Activated B cell treated with CpG ODN at 0.5 μM for 24 hours (primary cell): Measurements from ENCODE around the gene AGRN. TPM values are rescaled to one million over a fixed set of nuclear protein-coding genes. Genes with fewer than 3 reads are reported as not detected.
A peak's percentile ranks its signal among the peaks of the same experiment; 100 is the strongest.

ENCODE experiments used
- ATAC-seq: fragments of 200-7000 bp; cut with Tn5 transposase; one replicate; pipeline ENCODE4 v1.10.0; 2021; ENCODE audit warnings: low read depth, mild to moderate bottlenecking, moderate library complexity
- CTCF ChIA-PET: fragments of 350-600 bp; sonication (Branson Sonifier 250); formaldehyde crosslinking; loops from one replicate; lab custom pipeline; 2021; ENCODE audit warnings: antibody characterized with exemption; lab: Charles Lee
- POLR2A ChIA-PET: fragments of 350-600 bp; sonication (Branson Sonifier 250); formaldehyde crosslinking; loops from one replicate; lab custom pipeline; 2021; ENCODE audit warnings: antibody characterized with exemption; lab: Charles Lee
- DNase-seq: peaks from one replicate; pipeline ENCODE4 v3.0.0; 2022
- H3K27ac Mint-ChIP-seq: one replicate; pipeline ENCODE4 v1.8.0; 2020; ENCODE audit warnings: mixed read lengths
- H3K27me3 Mint-ChIP-seq: one replicate; pipeline ENCODE4 v1.8.0; 2021; ENCODE audit warnings: mixed read lengths
- H3K36me3 Mint-ChIP-seq: one replicate; pipeline ENCODE4 v1.8.0; 2021; ENCODE audit warnings: low read depth, mixed read lengths
- H3K4me1 Mint-ChIP-seq: one replicate; pipeline ENCODE4 v1.8.0; 2021; ENCODE audit warnings: mixed read lengths
- H3K4me3 Mint-ChIP-seq: one replicate; pipeline ENCODE4 v1.8.0; 2020; ENCODE audit warnings: mild to moderate bottlenecking, mixed read lengths
- H3K9me3 Mint-ChIP-seq: one replicate; pipeline ENCODE4 v1.8.0; 2020; ENCODE audit warnings: mixed read lengths
- CTCF ChIP-seq: fragments of 200-600 bp; IDR thresholded peaks from one replicate; pipeline ENCODE4 v1.8.0; 2022; ENCODE audit warnings: antibody characterized with exemption, mild to moderate bottlenecking
- intact Hi-C: fragments of 100-400 bp; cut with micrococcal nuclease; formaldehyde crosslinking; loops from one replicate; pipeline ENCODE4 v1.15.1; 2024
- total RNA-seq: library from RNA; stranded (reverse); gene quantifications from 2 replicates; pipeline ENCODE4 v1.2.3, GENCODE V29; 2022

Gene AGRN
- total RNA-seq, 1 donor from 2014 or later = 27.1 TPM

- Mint-ChIP-seq H3K27ac (no peak overlapping the region), H3K4me3 (no peak overlapping the region), H3K36me3 (no peaks in the 10 kb centered on the region), H3K27me3 (peaks cover 9% of the 10 kb centered on the region), H3K4me1 (peaks cover 29% of the 10 kb centered on the region), H3K9me3 (no peaks in the 10 kb centered on the region)
- CTCF ChIA-PET = interaction anchor here (2.3 kb wide), 1 partner anchor 26 kb away, joined by 15 read pairs; no protein-coding TSS in a partner anchor
- intact Hi-C loops = no loop called here
- no peak for DNase-seq
- ATAC-seq = no peak
- POLR2A ChIA-PET = interaction anchor here (6.4 kb wide), 1 partner anchor 23 kb away, joined by 99 read pairs; no protein-coding TSS in a partner anchor
- no peak for TF ChIP-seq CTCF
Measured at GRCh38 chr1:1037366-1038327, 17.7 kb downstream of the AGRN start.

DNA sequence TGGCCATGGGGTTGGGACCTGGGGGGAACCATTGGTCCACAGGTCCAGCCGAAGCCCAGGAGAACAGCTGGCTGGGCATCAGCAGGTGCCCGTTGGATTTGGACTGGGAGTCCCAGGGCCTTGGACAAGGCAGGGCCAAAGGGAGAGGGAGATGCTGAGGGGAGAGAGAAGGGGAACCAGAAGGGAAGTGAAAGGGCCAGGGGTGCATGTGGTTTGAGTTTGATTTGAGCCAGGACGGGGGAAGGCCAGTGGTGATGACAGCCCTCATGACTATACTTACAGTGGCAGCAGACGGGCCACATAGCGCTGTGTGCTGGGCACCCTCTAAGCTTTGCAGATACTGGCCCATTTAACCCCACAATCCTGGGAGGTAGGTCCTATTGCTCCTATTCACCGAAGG, 18.8 kb downstream of the AGRN start:
- peak overlapping the region; percentile 65 for H3K4me3 Mint-ChIP-seq
- H3K4me1 Mint-ChIP-seq = peaks cover 28% of the 10 kb centered on the region
- no peak for TF ChIP-seq CTCF
- H3K27ac Mint-ChIP-seq = peak overlapping the region; percentile 39
- POLR2A ChIA-PET = interaction anchor here (0.7 to 6.4 kb wide), 5 partner anchors 12 to 851 kb away, joined by 3 to 99 read pairs (median 5); partner anchors contain the start of gene ISG15
- H3K27me3 Mint-ChIP-seq = peaks cover 9% of the 10 kb centered on the region
- ATAC-seq (peak; percentile 71), DNase-seq (no peak)
- CTCF ChIA-PET = interaction anchor here (0.9 to 2.3 kb wide), 3 partner anchors 25 to 212 kb away, joined by 3 to 15 read pairs (median 6); no protein-coding TSS in a partner anchor
- intact Hi-C loops = loop anchor here (1.0 kb wide), 1 partner anchor 12 kb away; no protein-coding TSS in a partner anchor
- no peaks in the 10 kb centered on the region for H3K9me3 Mint-ChIP-seq
- H3K36me3 Mint-ChIP-seq = no peaks in the 10 kb centered on the region

GRCh38 chr1:1039145-1039910, 19.4 kb downstream of the AGRN start:
- Mint-ChIP-seq H3K4me1 (peaks cover 28% of the 10 kb centered on the region), H3K36me3 (no peaks in the 10 kb centered on the region), H3K9me3 (no peaks in the 10 kb centered on the region), H3K27ac (no peak overlapping the region), H3K27me3 (peaks cover 9% of the 10 kb centered on the region), H3K4me3 (peak overlapping the region; percentile 71)
- intact Hi-C loops = loop anchor here (1.0 kb wide), 1 partner anchor 11 kb away; no protein-coding TSS in a partner anchor
- no peak for TF ChIP-seq CTCF
- CTCF ChIA-PET = interaction anchor here (0.8 to 2.3 kb wide), 5 partner anchors 20 to 252 kb away, joined by 3 to 15 read pairs (median 4); no protein-coding TSS in a partner anchor
- ATAC-seq (no peak), DNase-seq (no peak)
- POLR2A ChIA-PET = interaction anchor here (0.7 to 6.4 kb wide), 11 partner anchors 11 to 850 kb away, joined by 3 to 99 read pairs (median 4); partner anchors contain the start of gene ISG15

GRCh38 chr1:1040004-1040991, 20.4 kb downstream of the AGRN start:
- CTCF ChIA-PET = interaction anchor here (0.8 to 1.3 kb wide), 6 partner anchors 19 to 251 kb away, joined by 3 to 6 read pairs (median 4); no protein-coding TSS in a partner anchor
- POLR2A ChIA-PET = interaction anchor here (0.6 to 6.4 kb wide), 10 partner anchors 15 to 308 kb away, joined by 3 to 99 read pairs (median 3); partner anchors contain the start of gene ISG15
- DNase-seq (peak; percentile 58), ATAC-seq (peak; percentile 77)
- intact Hi-C loops = loop anchor here (1.0 kb wide), 2 partner anchors 19 to 24 kb away; no protein-coding TSS in a partner anchor
- Mint-ChIP-seq H3K4me1 (peaks cover 28% of the 10 kb centered on the region), H3K36me3 (no peaks in the 10 kb centered on the region), H3K9me3 (no peaks in the 10 kb centered on the region), H3K27ac (peak overlapping the region; percentile 18), H3K27me3 (peaks cover 9% of the 10 kb centered on the region), H3K4me3 (peak overlapping the region; percentile 71)
- TF ChIP-seq CTCF = no peak
